ENCODE measurements around the gene LRRC52. TPM values are rescaled to one million over a fixed set of nuclear protein-coding genes. Genes with fewer than 3 reads are reported as not detected.

The LRRC52 gene
- total RNA-seq, 1 experiment from 2014 or later, result not detected

DNA sequence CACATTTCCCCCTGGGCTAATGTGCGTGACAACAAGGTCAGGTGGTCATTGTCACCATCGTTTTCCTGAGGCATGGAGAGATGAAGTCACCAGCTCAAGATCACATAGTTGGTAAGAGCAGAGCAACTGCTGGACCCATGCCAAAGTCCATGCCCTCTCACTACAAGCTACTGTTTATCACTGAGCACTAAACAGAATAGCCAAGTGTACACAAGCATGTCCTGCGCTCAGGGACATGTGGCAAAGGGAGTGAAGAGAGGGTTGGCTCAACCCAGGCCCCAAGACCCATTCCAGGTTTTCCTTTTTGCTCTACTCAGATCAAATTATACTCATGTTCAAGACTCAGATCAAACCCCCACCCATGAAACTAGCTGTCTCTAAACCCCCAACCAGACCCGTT lies 20.8 kb downstream of the LRRC52 start:
- Histone ChIP-seq H3K4me3 (ENCODE audit: low read length) (no peak overlapping the region), H3K9me2 (replicated peaks; ENCODE audit: insufficient read depth, low read length) (no peaks in the 10 kb centered on the region), H3K27ac (ENCODE audit: low read length) (no peak overlapping the region), H3K79me2 (ENCODE audit: low read length) (no peaks in the 10 kb centered on the region), H2AFZ (ENCODE audit: low read length) (no peak overlapping the region), H3K9ac (ENCODE audit: low read length) (no peak overlapping the region), H4K20me1 (ENCODE audit: insufficient read depth, low read depth, low read length) (no peaks in the 10 kb centered on the region), H3K9me3 (ENCODE audit: low read length) (no peaks in the 10 kb centered on the region), H3K36me3 (ENCODE audit: insufficient read depth, low read length) (no peaks in the 10 kb centered on the region), H3K4me2 (ENCODE audit: low read depth, low read length, poor library complexity, severe bottlenecking) (no peak overlapping the region), H3K4me1 (ENCODE audit: low read length) (no peaks in the 10 kb centered on the region), H3K27me3 (ENCODE audit: low read length) (peaks cover 2% of the 10 kb centered on the region; the same call in 1 of the 2 replicates)
- no peak for DNase-seq

DNA sequence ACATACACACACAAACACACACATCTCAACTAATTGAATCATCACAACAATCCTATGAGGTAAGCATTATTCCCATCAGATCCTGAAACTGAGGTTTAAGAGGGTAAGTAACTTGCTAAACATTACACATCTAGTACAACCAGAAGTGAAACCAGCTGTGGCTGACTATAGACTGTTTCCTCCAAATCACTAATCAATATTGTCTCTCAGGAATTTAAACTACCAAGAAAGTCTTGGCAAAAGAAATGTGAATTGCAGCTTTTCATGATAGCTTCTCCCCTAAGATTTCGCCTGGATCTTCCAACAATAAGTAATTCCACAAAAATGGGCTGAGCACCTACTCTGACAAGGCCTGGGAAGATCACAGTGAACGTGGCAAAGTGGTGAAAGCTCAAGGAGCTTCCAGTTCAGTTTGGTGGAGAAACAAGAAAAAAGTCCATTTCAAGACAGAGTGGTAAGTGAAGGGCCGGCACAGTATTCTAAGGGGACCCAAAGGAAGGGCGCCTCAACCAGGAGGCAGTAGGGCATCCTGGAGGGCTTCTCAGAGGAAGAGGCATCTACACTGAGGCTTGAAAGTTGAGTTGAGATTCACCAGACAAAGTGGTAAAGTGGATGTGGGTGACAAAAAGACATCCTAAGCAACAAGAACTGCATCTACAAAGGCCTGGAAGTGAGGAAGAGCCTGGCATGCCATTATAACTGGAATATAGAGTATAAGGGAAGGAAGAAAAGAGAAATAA lies 22.1 kb downstream of the LRRC52 start:
- Histone ChIP-seq H2AFZ (ENCODE audit: low read length) (no peak overlapping the region), H3K27me3 (ENCODE audit: low read length) (peaks cover 2% of the 10 kb centered on the region; the same call in 1 of the 2 replicates), H3K4me3 (ENCODE audit: low read length) (no peak overlapping the region), H3K4me1 (ENCODE audit: low read length) (no peaks in the 10 kb centered on the region), H3K36me3 (ENCODE audit: insufficient read depth, low read length) (no peaks in the 10 kb centered on the region), H3K9me2 (replicated peaks; ENCODE audit: insufficient read depth, low read length) (no peaks in the 10 kb centered on the region), H4K20me1 (ENCODE audit: insufficient read depth, low read depth, low read length) (no peaks in the 10 kb centered on the region), H3K9me3 (ENCODE audit: low read length) (no peaks in the 10 kb centered on the region), H3K4me2 (ENCODE audit: low read depth, low read length, poor library complexity, severe bottlenecking) (no peak overlapping the region), H3K79me2 (ENCODE audit: low read length) (no peaks in the 10 kb centered on the region), H3K9ac (ENCODE audit: low read length) (no peak overlapping the region), H3K27ac (ENCODE audit: low read length) (no peak overlapping the region)
- DNase-seq, result no peak

GRCh38 chr1:165570078-165570477 lies 26.3 kb downstream of the LRRC52 start:
- no peak for DNase-seq
- H3K9me3 ChIP-seq (ENCODE audit: low read length), result no peaks in the 10 kb centered on the region
- no peak overlapping the region for H3K4me2 ChIP-seq (ENCODE audit: low read depth, low read length, poor library complexity, severe bottlenecking)
- no peaks in the 10 kb centered on the region for H3K36me3 ChIP-seq (ENCODE audit: insufficient read depth, low read length)
- H3K9ac ChIP-seq (ENCODE audit: low read length), result no peak overlapping the region
- H2AFZ ChIP-seq (ENCODE audit: low read length), result no peak overlapping the region
- H4K20me1 ChIP-seq (ENCODE audit: insufficient read depth, low read depth, low read length), result no peaks in the 10 kb centered on the region
- no peaks in the 10 kb centered on the region for H3K79me2 ChIP-seq (ENCODE audit: low read length)
- no peak overlapping the region for H3K4me3 ChIP-seq (ENCODE audit: low read length)
- H3K27me3 ChIP-seq (ENCODE audit: low read length), result no peaks in the 10 kb centered on the region; the same call in 1 of the 2 replicates
- no peaks in the 10 kb centered on the region for H3K4me1 ChIP-seq (ENCODE audit: low read length)
- H3K9me2 ChIP-seq (replicated peaks; ENCODE audit: insufficient read depth, low read length), result no peaks in the 10 kb centered on the region
- no peak overlapping the region for H3K27ac ChIP-seq (ENCODE audit: low read length)

GRCh38 chr1:165573787-165574186 lies 30.0 kb downstream of the LRRC52 start:
- Histone ChIP-seq H3K36me3 (ENCODE audit: insufficient read depth, low read length) (no peaks in the 10 kb centered on the region), H3K4me2 (ENCODE audit: low read depth, low read length, poor library complexity, severe bottlenecking) (no peak overlapping the region), H3K79me2 (ENCODE audit: low read length) (no peaks in the 10 kb centered on the region), H3K27me3 (ENCODE audit: low read length) (no peaks in the 10 kb centered on the region), H3K9me2 (replicated peaks; ENCODE audit: insufficient read depth, low read length) (no peaks in the 10 kb centered on the region), H3K4me3 (ENCODE audit: low read length) (no peak overlapping the region), H3K27ac (ENCODE audit: low read length) (no peak overlapping the region), H3K9me3 (ENCODE audit: low read length) (no peaks in the 10 kb centered on the region), H2AFZ (ENCODE audit: low read length) (no peak overlapping the region), H4K20me1 (ENCODE audit: insufficient read depth, low read depth, low read length) (no peaks in the 10 kb centered on the region), H3K9ac (ENCODE audit: low read length) (no peak overlapping the region), H3K4me1 (ENCODE audit: low read length) (no peaks in the 10 kb centered on the region)
- DNase-seq, result no peak

DNA sequence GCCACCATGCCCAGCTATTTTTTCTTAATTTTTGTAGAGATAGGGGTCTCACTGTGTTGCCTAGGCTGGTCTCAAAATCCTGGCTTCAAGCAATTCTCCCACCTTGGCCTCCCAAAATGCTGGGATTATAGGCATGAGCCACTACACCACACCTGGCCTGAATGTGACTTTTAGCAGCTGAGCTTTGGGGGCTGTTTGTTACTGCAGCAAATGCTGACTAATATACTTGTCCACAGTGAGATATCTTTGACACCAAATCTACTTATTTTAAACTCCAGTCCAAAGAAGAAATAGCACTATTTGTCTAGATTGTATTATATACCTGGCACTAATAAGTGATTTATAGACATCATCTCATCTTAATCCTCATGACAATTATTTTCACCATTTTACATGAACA lies 30.5 kb downstream of the LRRC52 start:
- H3K4me3 ChIP-seq (ENCODE audit: low read length), result no peak overlapping the region
- H3K27me3 ChIP-seq (ENCODE audit: low read length), result no peaks in the 10 kb centered on the region

DNA sequence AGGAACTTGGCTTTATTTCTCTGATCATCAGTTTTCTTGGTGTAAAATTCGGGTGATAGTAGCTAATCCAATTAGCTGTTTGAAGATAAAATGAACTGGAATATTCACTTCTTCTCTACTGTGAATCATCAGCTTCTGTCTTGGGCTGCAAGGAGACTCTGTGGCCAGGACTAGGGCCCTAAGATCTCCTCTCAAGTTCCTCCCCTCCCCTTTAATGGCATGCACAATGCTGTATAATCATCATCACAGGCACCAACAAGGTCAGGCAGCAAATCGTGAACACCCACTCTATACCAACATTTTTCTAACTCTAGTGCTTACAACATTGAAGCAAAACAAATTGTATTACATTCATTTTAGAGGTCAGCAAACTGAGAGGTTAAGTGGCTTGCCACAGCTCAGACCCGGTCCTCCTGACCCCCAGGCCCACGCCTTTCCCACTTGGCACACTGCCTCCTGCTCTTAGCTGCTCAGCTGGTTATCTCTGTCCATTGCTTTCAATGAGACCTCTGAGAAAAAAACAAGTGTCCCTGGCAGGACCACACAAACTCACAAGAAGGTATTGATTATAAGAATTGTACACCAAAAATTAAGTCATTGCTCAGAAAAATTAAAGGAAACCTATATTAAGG lies 31.8 kb downstream of the LRRC52 start:
- Histone ChIP-seq H3K4me1 (ENCODE audit: low read length) (no peaks in the 10 kb centered on the region), H3K27ac (ENCODE audit: low read length) (no peak overlapping the region), H3K9ac (ENCODE audit: low read length) (no peak overlapping the region), H2AFZ (ENCODE audit: low read length) (no peak overlapping the region), H3K4me2 (ENCODE audit: low read depth, low read length, poor library complexity, severe bottlenecking) (no peak overlapping the region), H3K36me3 (ENCODE audit: insufficient read depth, low read length) (no peaks in the 10 kb centered on the region), H3K79me2 (ENCODE audit: low read length) (no peaks in the 10 kb centered on the region), H3K9me3 (ENCODE audit: low read length) (no peaks in the 10 kb centered on the region), H3K4me3 (ENCODE audit: low read length) (no peak overlapping the region), H3K27me3 (ENCODE audit: low read length) (no peaks in the 10 kb centered on the region), H4K20me1 (ENCODE audit: insufficient read depth, low read depth, low read length) (no peaks in the 10 kb centered on the region), H3K9me2 (replicated peaks; ENCODE audit: insufficient read depth, low read length) (no peaks in the 10 kb centered on the region)
- no peak for DNase-seq

More for the DNA sequence above, 30.5 kb downstream of the LRRC52 start:
- H3K9me2 ChIP-seq (replicated peaks; ENCODE audit: insufficient read depth, low read length), result no peaks in the 10 kb centered on the region
- H3K36me3 ChIP-seq (ENCODE audit: insufficient read depth, low read length), result no peaks in the 10 kb centered on the region
- H3K9ac ChIP-seq (ENCODE audit: low read length), result no peak overlapping the region
- DNase-seq, result no peak
- no peaks in the 10 kb centered on the region for H4K20me1 ChIP-seq (ENCODE audit: insufficient read depth, low read depth, low read length)
- no peaks in the 10 kb centered on the region for H3K79me2 ChIP-seq (ENCODE audit: low read length)
- H3K27ac ChIP-seq (ENCODE audit: low read length), result no peak overlapping the region
- H3K4me1 ChIP-seq (ENCODE audit: low read length), result no peaks in the 10 kb centered on the region
- no peak overlapping the region for H3K4me2 ChIP-seq (ENCODE audit: low read depth, low read length, poor library complexity, severe bottlenecking)
- H3K9me3 ChIP-seq (ENCODE audit: low read length), result no peaks in the 10 kb centered on the region
- no peak overlapping the region for H2AFZ ChIP-seq (ENCODE audit: low read length)

DNA sequence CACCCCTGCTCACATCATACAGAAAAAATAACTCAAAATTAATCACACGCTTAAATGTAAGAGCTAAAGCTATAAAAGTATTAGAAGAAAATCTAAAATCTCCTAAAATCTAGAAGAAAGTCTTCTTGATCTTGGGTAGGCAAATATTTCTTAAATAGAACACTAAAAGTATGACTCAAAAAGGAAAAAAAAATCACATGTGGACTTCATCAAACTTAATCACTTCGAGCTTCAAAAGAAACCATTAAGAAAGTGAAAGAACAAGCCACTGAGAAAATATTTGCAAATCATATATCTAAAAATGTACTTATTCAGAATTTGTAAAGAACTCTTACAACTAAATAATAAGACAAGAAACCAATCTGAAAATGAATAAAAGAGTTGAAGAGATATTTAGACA lies 32.7 kb downstream of the LRRC52 start:
- H3K9ac ChIP-seq (ENCODE audit: low read length), result no peak overlapping the region

DNA sequence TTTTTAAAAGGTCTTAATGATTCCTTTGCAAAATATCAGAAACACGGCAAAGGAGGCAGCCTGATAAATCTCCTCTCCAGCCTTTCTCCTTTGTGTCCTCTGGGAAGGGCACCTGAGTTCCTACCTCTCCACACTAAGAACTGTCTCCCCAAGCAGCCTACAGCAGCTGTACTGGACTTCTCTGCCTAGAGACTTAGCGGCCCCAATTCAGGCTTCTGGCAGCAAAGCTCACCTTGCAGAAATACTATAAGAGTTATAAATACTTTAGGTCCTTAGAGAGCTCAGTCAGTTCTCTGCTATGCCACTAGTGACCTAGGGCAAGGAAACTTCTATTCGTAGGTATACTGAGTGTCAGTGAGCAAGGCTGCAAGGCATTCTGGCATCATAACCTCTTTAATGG lies 33.9 kb downstream of the LRRC52 start:
- no peaks in the 10 kb centered on the region for H3K4me1 ChIP-seq (ENCODE audit: low read length)
- no peak overlapping the region for H3K9ac ChIP-seq (ENCODE audit: low read length)
- no peaks in the 10 kb centered on the region for H3K9me2 ChIP-seq (replicated peaks; ENCODE audit: insufficient read depth, low read length)
- no peak overlapping the region for H3K4me3 ChIP-seq (ENCODE audit: low read length)
- no peaks in the 10 kb centered on the region for H3K9me3 ChIP-seq (ENCODE audit: low read length)
- no peak overlapping the region for H2AFZ ChIP-seq (ENCODE audit: low read length)
- no peak for DNase-seq
- no peaks in the 10 kb centered on the region for H3K79me2 ChIP-seq (ENCODE audit: low read length)
- no peaks in the 10 kb centered on the region for H3K27me3 ChIP-seq (ENCODE audit: low read length)
- H3K36me3 ChIP-seq (ENCODE audit: insufficient read depth, low read length), result no peaks in the 10 kb centered on the region
- no peaks in the 10 kb centered on the region for H4K20me1 ChIP-seq (ENCODE audit: insufficient read depth, low read depth, low read length)
- H3K4me2 ChIP-seq (ENCODE audit: low read depth, low read length, poor library complexity, severe bottlenecking), result no peak overlapping the region
- H3K27ac ChIP-seq (ENCODE audit: low read length), result no peak overlapping the region

More for the DNA sequence above, 32.7 kb downstream of the LRRC52 start:
- Histone ChIP-seq H3K4me3 (ENCODE audit: low read length) (no peak overlapping the region), H3K9me3 (ENCODE audit: low read length) (no peaks in the 10 kb centered on the region), H3K36me3 (ENCODE audit: insufficient read depth, low read length) (no peaks in the 10 kb centered on the region), H3K27me3 (ENCODE audit: low read length) (no peaks in the 10 kb centered on the region), H2AFZ (ENCODE audit: low read length) (no peak overlapping the region), H3K4me2 (ENCODE audit: low read depth, low read length, poor library complexity, severe bottlenecking) (no peak overlapping the region), H3K9me2 (replicated peaks; ENCODE audit: insufficient read depth, low read length) (no peaks in the 10 kb centered on the region), H4K20me1 (ENCODE audit: insufficient read depth, low read depth, low read length) (no peaks in the 10 kb centered on the region), H3K27ac (ENCODE audit: low read length) (no peak overlapping the region), H3K4me1 (ENCODE audit: low read length) (no peaks in the 10 kb centered on the region), H3K79me2 (ENCODE audit: low read length) (no peaks in the 10 kb centered on the region)
- no peak for DNase-seq

Measured in Karpas-422 (cell line).